K562 (cell line): ENCODE measurements around the gene NOL4L. TPM values are rescaled to one million over a fixed set of nuclear protein-coding genes. Genes with fewer than 3 reads are reported as not detected.
A peak's percentile ranks its signal among the peaks of the same experiment; 100 is the strongest.

ENCODE experiments used
- HNRNPK ChIP-seq: fragments of 200-400 bp; formaldehyde crosslinking; IDR thresholded peaks from one replicate; pipeline ENCODE4 v1.6.1; 2018; ENCODE audit warnings: mild to moderate bottlenecking, low read depth, low read length; ENCODE audit not compliant: poor library complexity, severe bottlenecking
- ZKSCAN8 ChIP-seq: fragments of 200-800 bp; sonication (Bioruptor generic); IDR thresholded peaks from 2 replicates; pipeline ENCODE4 v1.6.1; 2016; ENCODE audit warnings: missing genetic modification characterization, missing compliant biosample characterization
- ZNF224 ChIP-seq: sonication (generic); formaldehyde crosslinking; IDR thresholded peaks from 2 replicates; pipeline ENCODE4 v1.8.0; 2022; ENCODE audit warnings: mild to moderate bottlenecking, missing genetic modification reagents
- polyA plus RNA-seq, 8 experiments: library from polyadenylated mRNA; depleted of rRNA in 4 of 8; stranded (reverse) in 5 of 8; unstranded in 3 of 8; fragments of >200 nt; fragmentation: Nextera tagmentation in 2 of 8; fragmentation: Illumina TruSeq in 1 of 8; extraction: Ambion mirVana in 2 of 8; extraction: Trizol in 1 of 8; gene quantifications; 2 replicates each; pipeline versions ENCODE4 v1.2.1 to v1.2.3, GENCODE V29; 2011 to 2014; ENCODE audit warnings: inconsistent platforms in 1 of 8, missing spikeins in 1 of 8
- total RNA-seq, 7 experiments: library from RNA; depleted of rRNA in 6 of 7; stranded (reverse); fragments of >200 nt in 6 of 7; fragmentation: Illumina TruSeq in 2 of 7; extraction: Trizol in 2 of 7; gene quantifications; 2 replicates each; pipeline versions ENCODE4 v1.2.1 to v1.2.3, GENCODE V29; 2011 to 2021; ENCODE audit warnings: low replicate concordance in 1 of 7
- TF ChIP-seq, protein P1 (sequence below), 2 experiments: fragments of 450-650 bp in 1 of 2; sonication (generic) in 1 of 2; formaldehyde crosslinking in 1 of 2; IDR thresholded peaks; 2 replicates each; pipeline versions ENCODE4 v1.7.1 to v1.9.0; 2016 to 2022; ENCODE audit warnings: inconsistent platforms in 1 of 2, mild to moderate bottlenecking in 1 of 2, missing genetic modification reagents in 1 of 2
- TF ChIP-seq, protein P2 (sequence below): sonication (generic); formaldehyde crosslinking; IDR thresholded peaks from 2 replicates; pipeline ENCODE4 v1.8.1; 2022; ENCODE audit warnings: missing genetic modification reagents
- TF ChIP-seq, protein P3 (sequence below): fragments of 250-450 bp; sonication (Bioruptor Pico); IDR thresholded peaks from 2 replicates; pipeline ENCODE4 v1.9.0; 2021; ENCODE audit warnings: mild to moderate bottlenecking
- TF ChIP-seq, protein P4 (sequence below): fragments of 450-650 bp; IDR thresholded peaks from 2 replicates; pipeline ENCODE4 v1.6.1; 2018; ENCODE audit warnings: mild to moderate bottlenecking, low read depth; ENCODE audit not compliant: partially characterized antibody

The NOL4L gene
- total and polyA plus RNA-seq, 9 of the 15 experiments (the other 6 are each of a cell fraction or from before 2014, with no cell fraction given) = 5.1 to 36.2 (median 13.6) TPM

DNA sequence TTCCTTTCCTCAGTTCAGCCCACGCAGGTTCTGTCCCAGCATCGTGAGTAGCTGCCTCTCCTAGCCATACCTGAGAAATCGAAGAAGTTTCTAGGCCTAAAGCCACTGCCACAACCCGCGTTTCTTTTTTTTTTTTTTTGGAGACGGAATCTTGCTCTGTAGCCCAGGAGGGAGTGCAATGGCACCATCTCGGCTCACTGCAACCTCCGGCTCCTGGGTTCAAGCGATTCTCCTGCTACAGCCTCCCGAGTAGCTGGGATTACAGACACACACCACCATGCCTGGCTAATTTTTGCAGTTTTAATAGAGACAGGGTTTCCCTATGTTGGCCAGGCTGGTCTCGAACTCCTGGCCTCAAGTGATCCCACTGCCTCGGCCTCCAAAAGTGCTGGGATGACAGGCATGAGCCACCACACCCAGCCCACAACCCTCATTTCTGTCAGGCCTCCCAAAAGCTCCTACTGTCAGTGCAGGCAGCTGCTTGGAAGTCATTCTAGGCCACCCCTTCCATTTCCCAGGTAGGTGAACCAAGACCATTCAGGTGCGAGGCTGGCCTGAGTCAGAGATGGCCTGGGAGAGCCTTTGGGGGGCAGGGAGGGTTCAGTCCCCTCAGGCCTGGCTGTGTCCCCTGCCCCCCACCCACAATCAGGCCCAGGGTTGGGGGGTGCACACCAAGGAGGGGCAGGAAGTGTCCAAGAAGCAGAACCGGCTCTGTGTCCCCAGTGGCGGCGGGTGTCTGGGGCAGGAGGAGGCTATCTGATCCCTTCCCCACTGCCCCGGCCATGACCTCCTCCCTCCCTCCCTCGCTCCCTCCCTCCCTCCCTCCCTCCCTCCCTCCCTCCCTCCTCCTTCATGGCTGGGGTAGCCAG is 47.2 kb downstream of the NOL4L start (continued):
- TF ChIP-seq, protein P1, sequence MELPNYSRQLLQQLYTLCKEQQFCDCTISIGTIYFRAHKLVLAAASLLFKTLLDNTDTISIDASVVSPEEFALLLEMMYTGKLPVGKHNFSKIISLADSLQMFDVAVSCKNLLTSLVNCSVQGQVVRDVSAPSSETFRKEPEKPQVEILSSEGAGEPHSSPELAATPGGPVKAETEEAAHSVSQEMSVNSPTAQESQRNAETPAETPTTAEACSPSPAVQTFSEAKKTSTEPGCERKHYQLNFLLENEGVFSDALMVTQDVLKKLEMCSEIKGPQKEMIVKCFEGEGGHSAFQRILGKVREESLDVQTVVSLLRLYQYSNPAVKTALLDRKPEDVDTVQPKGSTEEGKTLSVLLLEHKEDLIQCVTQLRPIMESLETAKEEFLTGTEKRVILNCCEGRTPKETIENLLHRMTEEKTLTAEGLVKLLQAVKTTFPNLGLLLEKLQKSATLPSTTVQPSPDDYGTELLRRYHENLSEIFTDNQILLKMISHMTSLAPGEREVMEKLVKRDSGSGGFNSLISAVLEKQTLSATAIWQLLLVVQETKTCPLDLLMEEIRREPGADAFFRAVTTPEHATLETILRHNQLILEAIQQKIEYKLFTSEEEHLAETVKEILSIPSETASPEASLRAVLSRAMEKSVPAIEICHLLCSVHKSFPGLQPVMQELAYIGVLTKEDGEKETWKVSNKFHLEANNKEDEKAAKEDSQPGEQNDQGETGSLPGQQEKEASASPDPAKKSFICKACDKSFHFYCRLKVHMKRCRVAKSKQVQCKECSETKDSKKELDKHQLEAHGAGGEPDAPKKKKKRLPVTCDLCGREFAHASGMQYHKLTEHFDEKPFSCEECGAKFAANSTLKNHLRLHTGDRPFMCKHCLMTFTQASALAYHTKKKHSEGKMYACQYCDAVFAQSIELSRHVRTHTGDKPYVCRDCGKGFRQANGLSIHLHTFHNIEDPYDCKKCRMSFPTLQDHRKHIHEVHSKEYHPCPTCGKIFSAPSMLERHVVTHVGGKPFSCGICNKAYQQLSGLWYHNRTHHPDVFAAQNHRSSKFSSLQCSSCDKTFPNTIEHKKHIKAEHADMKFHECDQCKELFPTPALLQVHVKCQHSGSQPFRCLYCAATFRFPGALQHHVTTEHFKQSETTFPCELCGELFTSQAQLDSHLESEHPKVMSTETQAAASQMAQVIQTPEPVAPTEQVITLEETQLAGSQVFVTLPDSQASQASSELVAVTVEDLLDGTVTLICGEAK (IDR thresholded peaks at IDR 0.05) = 0 out of 2 replicates have a peak, but pooled peaks have one; percentile 21
- TF ChIP-seq, protein P1 (CRISPR knock-in tag; IDR thresholded peaks at IDR 0.05) = no peak
- TF ChIP-seq ZKSCAN8 (CRISPR knock-in tag) (0 out of 2 replicates have a peak, but pooled peaks have one; percentile 18), ZNF224 (no peak), HNRNPK (peak; percentile 77)
- TF ChIP-seq, protein P2, sequence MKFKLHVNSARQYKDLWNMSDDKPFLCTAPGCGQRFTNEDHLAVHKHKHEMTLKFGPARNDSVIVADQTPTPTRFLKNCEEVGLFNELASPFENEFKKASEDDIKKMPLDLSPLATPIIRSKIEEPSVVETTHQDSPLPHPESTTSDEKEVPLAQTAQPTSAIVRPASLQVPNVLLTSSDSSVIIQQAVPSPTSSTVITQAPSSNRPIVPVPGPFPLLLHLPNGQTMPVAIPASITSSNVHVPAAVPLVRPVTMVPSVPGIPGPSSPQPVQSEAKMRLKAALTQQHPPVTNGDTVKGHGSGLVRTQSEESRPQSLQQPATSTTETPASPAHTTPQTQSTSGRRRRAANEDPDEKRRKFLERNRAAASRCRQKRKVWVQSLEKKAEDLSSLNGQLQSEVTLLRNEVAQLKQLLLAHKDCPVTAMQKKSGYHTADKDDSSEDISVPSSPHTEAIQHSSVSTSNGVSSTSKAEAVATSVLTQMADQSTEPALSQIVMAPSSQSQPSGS (CRISPR knock-in tag) = no peak
- TF ChIP-seq, protein P3, sequence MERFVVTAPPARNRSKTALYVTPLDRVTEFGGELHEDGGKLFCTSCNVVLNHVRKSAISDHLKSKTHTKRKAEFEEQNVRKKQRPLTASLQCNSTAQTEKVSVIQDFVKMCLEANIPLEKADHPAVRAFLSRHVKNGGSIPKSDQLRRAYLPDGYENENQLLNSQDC (CRISPR knock-in tag) = no peak
- TF ChIP-seq, protein P4, sequence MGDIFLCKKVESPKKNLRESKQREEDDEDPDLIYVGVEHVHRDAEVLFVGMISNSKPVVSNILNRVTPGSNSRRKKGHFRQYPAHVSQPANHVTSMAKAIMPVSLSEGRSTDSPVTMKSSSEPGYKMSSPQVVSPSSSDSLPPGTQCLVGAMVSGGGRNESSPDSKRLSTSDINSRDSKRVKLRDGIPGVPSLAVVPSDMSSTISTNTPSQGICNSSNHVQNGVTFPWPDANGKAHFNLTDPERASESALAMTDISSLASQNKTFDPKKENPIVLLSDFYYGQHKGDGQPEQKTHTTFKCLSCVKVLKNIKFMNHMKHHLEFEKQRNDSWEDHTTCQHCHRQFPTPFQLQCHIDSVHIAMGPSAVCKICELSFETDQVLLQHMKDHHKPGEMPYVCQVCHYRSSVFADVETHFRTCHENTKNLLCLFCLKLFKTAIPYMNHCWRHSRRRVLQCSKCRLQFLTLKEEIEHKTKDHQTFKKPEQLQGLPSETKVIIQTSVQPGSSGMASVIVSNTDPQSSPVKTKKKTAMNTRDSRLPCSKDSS = no peak
